B cell (primary cell): Measurements from ENCODE around the gene LRRC4. TPM values are rescaled to one million over a fixed set of nuclear protein-coding genes. Genes with fewer than 3 reads are reported as not detected.

ENCODE experiments used
- ATAC-seq: fragments of 200-7000 bp; cut with Tn5 transposase; one replicate; pipeline ENCODE4 v1.10.0; 2021; ENCODE audit warnings: low read depth, mild to moderate bottlenecking, moderate number of reproducible peaks, moderate library complexity
- CTCF ChIA-PET: fragments of 350-600 bp; sonication (Branson Sonifier 250); formaldehyde crosslinking; loops from one replicate; lab custom pipeline; 2021; ENCODE audit warnings: antibody characterized with exemption, inconsistent platforms; lab: Charles Lee
- POLR2A ChIA-PET: fragments of 350-600 bp; sonication (Branson Sonifier 250); formaldehyde crosslinking; loops from one replicate; lab custom pipeline; 2021; ENCODE audit warnings: antibody characterized with exemption; lab: Charles Lee
- DNase-seq: peaks from one replicate; pipeline ENCODE4 v3.0.0; 2013
- H2AFZ ChIP-seq: 2 replicates; pipeline ENCODE4 v1.6.1; 2012; ENCODE audit warnings: mild to moderate bottlenecking, low read depth, low read length; ENCODE audit not compliant: insufficient read depth, poor library complexity, severe bottlenecking
- H3K27ac ChIP-seq, 2 donors: 1 replicate in 1 of 2; 2 replicates in 1 of 2; pipeline ENCODE4 v1.5.1; 2012 to 2013; ENCODE audit warnings: low read length in 2 of 2, mild to moderate bottlenecking in 2 of 2, moderate library complexity in 1 of 2
- H3K27me3 ChIP-seq, 4 experiments: fragments of 200-600 bp in 1 of 4; sonication (generic) in 1 of 4; replicated peaks in 1 of 4; 1 replicate in 2 of 4; 2 replicates in 2 of 4; pipeline versions ENCODE4 v1.6.1 to v1.7.0; 2013 to 2016; ENCODE audit warnings: low read length in 3 of 4, mild to moderate bottlenecking in 2 of 4, mixed read lengths in 1 of 4, moderate library complexity in 1 of 4; ENCODE audit not compliant: insufficient read depth in 4 of 4, control insufficient read depth in 3 of 4; ENCODE audit errors: control extremely low read depth in 1 of 4
- H3K36me3 ChIP-seq, 2 experiments: replicated peaks in 1 of 2; 1 replicate in 1 of 2; 2 replicates in 1 of 2; pipeline versions ENCODE4 v1.6.1 to v1.7.1; 2013; ENCODE audit warnings: low read length in 1 of 2; ENCODE audit not compliant: insufficient read depth in 2 of 2, control insufficient read depth in 1 of 2; ENCODE audit errors: control extremely low read depth in 1 of 2, extremely low read depth in 1 of 2
- H3K4me1 ChIP-seq, 2 donors: fragments of 200-600 bp in 1 of 2; sonication (generic) in 1 of 2; 1 replicate in 1 of 2; 2 replicates in 1 of 2; pipeline versions ENCODE4 v1.5.1 to v1.6.1; 2013 to 2017; ENCODE audit warnings: low read length in 2 of 2; ENCODE audit not compliant: control insufficient read depth in 2 of 2, insufficient read depth in 2 of 2
- H3K4me2 ChIP-seq: replicated peaks from 2 replicates; pipeline ENCODE3; 2012; ENCODE audit warnings: mild to moderate bottlenecking, low read depth, low read length; ENCODE audit not compliant: poor library complexity, severe bottlenecking
- H3K4me3 ChIP-seq, 5 experiments: fragments of 200-600 bp in 1 of 5; sonication (generic) in 1 of 5; 1 replicate in 3 of 5; 2 replicates in 2 of 5; pipeline versions ENCODE4 v1.5.1 to v1.7.0; 2011 to 2016; ENCODE audit warnings: low read length in 4 of 5, mild to moderate bottlenecking in 4 of 5, low read depth in 2 of 5, control low read depth in 1 of 5, moderate library complexity in 1 of 5; ENCODE audit not compliant: insufficient read depth in 1 of 5; ENCODE audit errors: control extremely low read depth in 1 of 5, extremely low read depth in 1 of 5
- H3K79me2 ChIP-seq: fragments of 200-600 bp; sonication (generic); one replicate; pipeline ENCODE4 v1.6.0; 2016; ENCODE audit warnings: low read length; ENCODE audit not compliant: control insufficient read depth, insufficient read depth
- H3K9ac ChIP-seq: fragments of 200-600 bp; sonication (generic); 2 replicates; pipeline ENCODE4 v1.6.1; 2017; ENCODE audit warnings: mild to moderate bottlenecking, low read length, moderate library complexity
- H3K9me3 ChIP-seq, 3 donors: one replicate each; pipeline versions ENCODE4 v1.6.1 to v1.7.1; 2013; ENCODE audit warnings: low read length in 2 of 3; ENCODE audit not compliant: control insufficient read depth in 2 of 3, insufficient read depth in 1 of 3; ENCODE audit errors: control extremely low read depth in 1 of 3
- H4K20me1 ChIP-seq: 2 replicates; pipeline ENCODE4 v1.6.0; 2012; ENCODE audit warnings: mild to moderate bottlenecking, low read length; ENCODE audit not compliant: insufficient read depth, control insufficient read depth, poor library complexity, severe bottlenecking
- H3K27ac Mint-ChIP-seq: one replicate; pipeline ENCODE4 v1.8.0; 2021; ENCODE audit warnings: mixed read lengths
- H3K27me3 Mint-ChIP-seq: one replicate; pipeline ENCODE4 v1.8.0; 2021; ENCODE audit warnings: mixed read lengths
- H3K4me1 Mint-ChIP-seq: one replicate; pipeline ENCODE4 v1.8.0; 2021; ENCODE audit warnings: mixed read lengths
- H3K4me3 Mint-ChIP-seq: one replicate; pipeline ENCODE4 v1.8.0; 2021; ENCODE audit warnings: mixed read lengths
- H3K9me3 Mint-ChIP-seq: one replicate; pipeline ENCODE4 v1.8.0; 2022; ENCODE audit warnings: mixed read lengths; ENCODE audit not compliant: insufficient read depth
- CTCF ChIP-seq: fragments of 200-600 bp; IDR thresholded peaks from one replicate; pipeline ENCODE4 v1.8.0; 2022; ENCODE audit warnings: antibody characterized with exemption, mild to moderate bottlenecking
- EZH2 ChIP-seq: IDR thresholded peaks from 2 replicates; pipeline ENCODE4 v1.6.1; 2012; ENCODE audit warnings: borderline replicate concordance, low read depth, mild to moderate bottlenecking, moderate library complexity, low read length; ENCODE audit not compliant: insufficient read depth, poor library complexity, severe bottlenecking
- WGBS: methylation state at CpG from one replicate; pipeline ENCODE4 v1.1.5; 2013; ENCODE audit warnings: missing lambda C conversion rate; ENCODE audit not compliant: insufficient coverage; 5-methylcytosine and 5-hydroxymethylcytosine counted together
- intact Hi-C: fragments of 100-400 bp; cut with micrococcal nuclease; formaldehyde crosslinking; loops from one replicate; pipeline ENCODE4 v1.10.0; 2022
- polyA plus RNA-seq: library from polyadenylated mRNA; depleted of rRNA; stranded (reverse); fragments of >200 nt; gene quantifications from 2 replicates; pipeline ENCODE4 v1.2.3, GENCODE V29; 2012
- total RNA-seq, 2 donors: library from RNA; stranded (reverse); fragments of 120-200 nt in 1 of 2; gene quantifications; 1 replicate in 1 of 2; 2 replicates in 1 of 2; pipeline versions ENCODE4 v1.2.3 to v1.2.4, GENCODE V29; 2013 to 2022

The LRRC4 gene
- total and polyA plus RNA-seq, 2 donors (not counting 1 experiment from before 2014, with no cell fraction given): 0.98 to 1.2 TPM

- Histone ChIP-seq H4K20me1 (no peaks in the 10 kb centered on the region), H3K9ac (no peak overlapping the region), H3K79me2 (peaks cover 4% of the 10 kb centered on the region), H3K4me2 (no peak overlapping the region), H3K27me3 (no peaks in the 10 kb centered on the region), H3K4me1 (no peaks in the 10 kb centered on the region), H3K9me3 (no peaks in the 10 kb centered on the region), H3K4me3 (no peak overlapping the region), H3K27ac (no peak overlapping the region), H3K36me3 (peaks cover 4 to 43% of the 10 kb centered on the region in 2 experiments), H2AFZ (no peak overlapping the region)
- POLR2A ChIA-PET: no interaction called here
- no peaks in the 10 kb centered on the region for H3K27me3 Mint-ChIP-seq
- DNase-seq (no peak), ATAC-seq (no peak)
- 99% methylated on average over 6 of the region's 6 CpGs for WGBS
- no peak overlapping the region for H3K27ac Mint-ChIP-seq
- CTCF ChIA-PET: interaction anchor here (1.2 kb wide), 1 partner anchor 215 kb away, joined by 3 read pairs; no protein-coding TSS in a partner anchor
- H3K4me3 Mint-ChIP-seq: no peak overlapping the region
- H3K9me3 Mint-ChIP-seq: no peaks in the 10 kb centered on the region
- intact Hi-C loops: no loop called here
- H3K4me1 Mint-ChIP-seq: peaks cover 1% of the 10 kb centered on the region
- TF ChIP-seq CTCF (no peak), EZH2 (no peak)
Measured at GRCh38 chr7:127993317-127993716, 37.9 kb downstream of the LRRC4 start.

- intact Hi-C loops: no loop called here
- Histone ChIP-seq H3K4me1 (no peaks in the 10 kb centered on the region), H3K79me2 (peaks cover 4% of the 10 kb centered on the region), H4K20me1 (no peaks in the 10 kb centered on the region), H3K27ac (no peak overlapping the region), H3K4me3 (no peak overlapping the region), H3K27me3 (no peaks in the 10 kb centered on the region), H2AFZ (no peak overlapping the region), H3K9ac (no peak overlapping the region), H3K4me2 (no peak overlapping the region), H3K36me3 (peaks cover 4 to 38% of the 10 kb centered on the region in 2 experiments), H3K9me3 (no peaks in the 10 kb centered on the region)
- Mint-ChIP-seq H3K27me3 (no peaks in the 10 kb centered on the region), H3K27ac (no peak overlapping the region), H3K4me1 (no peaks in the 10 kb centered on the region), H3K4me3 (no peak overlapping the region), H3K9me3 (no peaks in the 10 kb centered on the region)
- DNase-seq (no peak), ATAC-seq (no peak)
- ChIA-PET CTCF (no interaction called here), POLR2A (no interaction called here)
- TF ChIP-seq EZH2 (no peak), CTCF (no peak)
- 80% methylated on average over 1 of the region's 1 CpG for whole genome bisulfite sequencing
Measured at GRCh38 chr7:127988751-127989150, 42.5 kb downstream of the LRRC4 start.
